Fibroblast of lung (primary cell): ENCODE data around the gene RANBP3.

Experiments
- CTCF ChIP-seq, 2 donors: IDR thresholded peaks in 1 of 2; conservative IDR thresholded peaks in 1 of 2; 1 replicate in 1 of 2; 2 replicates in 1 of 2; pipeline ENCODE4 v1.5.1; 2011 to 2012; ENCODE audit warnings: low read length in 2 of 2, control low read depth in 1 of 2, inconsistent platforms in 1 of 2, low read depth in 1 of 2, mild to moderate bottlenecking in 1 of 2
- EZH2 ChIP-seq: IDR thresholded peaks from 2 replicates; pipeline ENCODE4 v1.5.1; 2012; ENCODE audit warnings: low read length, control low read depth, mild to moderate bottlenecking; ENCODE audit errors: missing control alignments

GRCh38 chr19:6007866-6008265, 29.9 kb upstream of the RANBP3 start:
- TF ChIP-seq CTCF (conservative IDR thresholded peaks at IDR 0.05 in 1 of 2, IDR thresholded peaks at IDR 0.05 in 1 of 2; ENCODE audit: low read depth in 1 of 2, low read length in 2 of 2) (no peak), EZH2 (no peak)
